Right lobe of liver (tissue), 4 donors: Measurements from ENCODE around the gene MRPL14.

Experiments
- POLR2A ChIP-seq: fragments of 450-650 bp; IDR thresholded peaks from one replicate; pipeline ENCODE4 v1.6.1; 2017; ENCODE audit warnings: antibody characterized with exemption, mild to moderate bottlenecking
- TF ChIP-seq, protein P1 (sequence below), 4 donors: fragments of 200-600 bp in 3 of 4; fragments of 450-650 bp in 1 of 4; IDR thresholded peaks; one replicate each; pipeline versions ENCODE4 v1.5.1 to v1.8.0; 2016 to 2022; ENCODE audit warnings: antibody characterized with exemption in 4 of 4, mild to moderate bottlenecking in 2 of 4
- donor health status: DM: no; HTN: no; CAD: no.
- donor health status: DM: no; HTN: no; CAD: no.
- donor health status: DM: no; HTN: yes; CAD: no.

DNA sequence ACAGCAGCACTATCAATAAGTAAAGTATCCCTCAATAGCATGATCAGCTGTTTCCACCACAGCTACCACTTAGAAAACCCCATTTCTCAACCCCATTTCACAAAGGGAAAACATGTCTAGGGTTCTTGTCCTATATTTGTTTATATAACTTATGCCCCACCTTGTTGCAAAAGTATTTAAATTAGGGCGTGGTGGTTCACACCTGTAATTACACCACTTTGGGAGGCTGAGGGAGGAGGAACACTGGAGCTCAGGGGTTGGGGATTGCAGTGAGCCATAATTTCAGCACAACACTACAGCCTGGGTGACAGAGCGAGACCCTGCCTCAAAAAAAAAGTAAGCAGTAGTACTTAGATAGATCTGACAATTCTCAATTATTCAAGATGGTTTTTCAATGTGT is 3.7 kb downstream of the MRPL14 start:
- TF ChIP-seq, protein P1, sequence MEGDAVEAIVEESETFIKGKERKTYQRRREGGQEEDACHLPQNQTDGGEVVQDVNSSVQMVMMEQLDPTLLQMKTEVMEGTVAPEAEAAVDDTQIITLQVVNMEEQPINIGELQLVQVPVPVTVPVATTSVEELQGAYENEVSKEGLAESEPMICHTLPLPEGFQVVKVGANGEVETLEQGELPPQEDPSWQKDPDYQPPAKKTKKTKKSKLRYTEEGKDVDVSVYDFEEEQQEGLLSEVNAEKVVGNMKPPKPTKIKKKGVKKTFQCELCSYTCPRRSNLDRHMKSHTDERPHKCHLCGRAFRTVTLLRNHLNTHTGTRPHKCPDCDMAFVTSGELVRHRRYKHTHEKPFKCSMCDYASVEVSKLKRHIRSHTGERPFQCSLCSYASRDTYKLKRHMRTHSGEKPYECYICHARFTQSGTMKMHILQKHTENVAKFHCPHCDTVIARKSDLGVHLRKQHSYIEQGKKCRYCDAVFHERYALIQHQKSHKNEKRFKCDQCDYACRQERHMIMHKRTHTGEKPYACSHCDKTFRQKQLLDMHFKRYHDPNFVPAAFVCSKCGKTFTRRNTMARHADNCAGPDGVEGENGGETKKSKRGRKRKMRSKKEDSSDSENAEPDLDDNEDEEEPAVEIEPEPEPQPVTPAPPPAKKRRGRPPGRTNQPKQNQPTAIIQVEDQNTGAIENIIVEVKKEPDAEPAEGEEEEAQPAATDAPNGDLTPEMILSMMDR (IDR thresholded peaks at IDR 0.05) = no peak
- TF ChIP-seq POLR2A = no peak
